ENCODE measurements around the gene CC2D1A. TPM values are rescaled to one million over a fixed set of nuclear protein-coding genes. Genes with fewer than 3 reads are reported as not detected.
"Not testable (repeated sequence)": the region's sequence is repeated elsewhere in the genome, so short reads cannot be mapped to it uniquely, and the experiment has no call there.

Gene CC2D1A
- total RNA-seq, 5 donors from 2014 or later (not counting 1 experiment from before 2014, with no cell fraction given) = 25.9 to 41.3 (median 37.4) TPM

DNA sequence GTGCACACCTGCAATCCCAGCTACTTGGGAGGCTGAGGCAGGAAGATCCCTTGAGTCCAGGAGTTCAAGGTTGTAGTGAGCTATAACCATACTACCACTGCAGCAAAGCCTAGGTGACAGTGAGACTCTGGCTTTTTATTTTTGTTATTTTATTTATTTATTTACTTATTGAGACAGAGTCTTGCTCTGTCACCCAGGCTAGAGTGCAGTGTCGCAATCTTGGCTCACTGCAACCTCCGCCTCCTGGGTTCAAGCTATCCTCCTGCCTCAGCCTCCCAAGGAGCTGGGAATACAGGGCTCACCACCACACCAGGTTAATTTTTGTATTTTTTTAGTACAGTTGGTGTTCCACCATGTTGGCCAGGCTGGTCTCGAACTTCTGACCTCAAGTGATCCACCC, 67.5 kb downstream of the CC2D1A start:
- H3K36me3 Mint-ChIP-seq = peaks cover 29% of the 10 kb centered on the region
- not testable (repeated sequence) for H3K27me3 Mint-ChIP-seq; H3K27me3 ChIP-seq (replicated peaks in 1 of 2; ENCODE audit: control insufficient read depth in 2 of 2, extremely low read depth in 1 of 2, insufficient read depth in 2 of 2, low read length in 1 of 2); DNase-seq; H3K27ac ChIP-seq (ENCODE audit: low read length); H3K9me3 Mint-ChIP-seq; H3K9me3 ChIP-seq; ATAC-seq (replicated peaks in 1 of 4); H3K4me3 Mint-ChIP-seq; H3K4me3 ChIP-seq (ENCODE audit: control insufficient read depth in 1 of 2, extremely low read depth in 1 of 2, low read length in 1 of 2)
- WGBS (ENCODE audit: insufficient coverage) = no CpG with 5 or more reads among the region's 3 CpGs
- peaks cover 12 to 21% (median 14%) of the 10 kb centered on the region in 3 donors for H3K4me1 Mint-ChIP-seq
- Histone ChIP-seq H3K36me3 (ENCODE audit: control insufficient read depth in 2 of 2, extremely low read depth in 1 of 2, insufficient read depth in 1 of 2, low read length in 1 of 2) (peaks cover 14 to 37% of the 10 kb centered on the region in 2 donors), H3K4me1 (ENCODE audit: control insufficient read depth in 1 of 2, extremely low read depth in 1 of 2, insufficient read depth in 2 of 2, low read length in 2 of 2) (peaks cover 2 to 16% of the 10 kb centered on the region in 2 experiments)
- ChIA-PET CTCF (interaction anchor here in 1 of 2 donors (0.9 kb wide), 1 partner anchor 132 kb away, joined by 3 read pairs; no protein-coding TSS in a partner anchor), POLR2A (interaction anchor here in 1 of 2 donors (0.6 kb wide), 1 partner anchor 109 kb away, joined by 3 read pairs; no protein-coding TSS in a partner anchor)
- H3K27ac Mint-ChIP-seq = peak overlapping the region in 1 of 2 donors; percentile 86

- H3K9me3 ChIP-seq = no peaks in the 10 kb centered on the region
- ATAC-seq (replicated peaks in 1 of 4) (peak; percentile 75 to 94 (median 78)), DNase-seq (peak in 30 of 35 experiments; percentile 28 to 71 (median 48))
- H3K4me3 ChIP-seq (ENCODE audit: control insufficient read depth in 1 of 2, extremely low read depth in 1 of 2, low read length in 1 of 2) = no peak overlapping the region
- peaks cover 12 to 19% (median 14%) of the 10 kb centered on the region in 3 donors for H3K4me1 Mint-ChIP-seq
- WGBS (ENCODE audit: insufficient coverage) = 23% methylated on average over 4 of the region's 12 CpGs
- H3K36me3 ChIP-seq (ENCODE audit: control insufficient read depth in 2 of 2, extremely low read depth in 1 of 2, insufficient read depth in 1 of 2, low read length in 1 of 2) = peaks cover 11 to 31% of the 10 kb centered on the region in 2 donors
- no peaks in the 10 kb centered on the region for H3K9me3 Mint-ChIP-seq
- H3K27me3 Mint-ChIP-seq = no peaks in the 10 kb centered on the region
- H3K36me3 Mint-ChIP-seq = peaks cover 26% of the 10 kb centered on the region
- peaks cover 3 to 21% of the 10 kb centered on the region in 2 experiments for H3K4me1 ChIP-seq (ENCODE audit: control insufficient read depth in 1 of 2, extremely low read depth in 1 of 2, insufficient read depth in 2 of 2, low read length in 2 of 2)
- peak overlapping the region; percentile 81 to 86 for H3K27ac Mint-ChIP-seq
- H3K4me3 Mint-ChIP-seq = peak overlapping the region in 1 of 3 donors; percentile 18
- H3K27me3 ChIP-seq (replicated peaks in 1 of 2; ENCODE audit: control insufficient read depth in 2 of 2, extremely low read depth in 1 of 2, insufficient read depth in 2 of 2, low read length in 1 of 2) = no peaks in the 10 kb centered on the region
- peak overlapping the region; percentile 6 for H3K27ac ChIP-seq (ENCODE audit: low read length)
- ChIA-PET POLR2A (no interaction called here), CTCF (interaction anchor here in 1 of 2 donors (0.9 kb wide), 1 partner anchor 132 kb away, joined by 3 read pairs; no protein-coding TSS in a partner anchor)
Measured at GRCh38 chr19:13974073-13974472, 68.1 kb downstream of the CC2D1A start.

- Mint-ChIP-seq H3K4me3 (no peak overlapping the region), H3K9me3 (no peaks in the 10 kb centered on the region), H3K36me3 (peaks cover 25% of the 10 kb centered on the region), H3K27ac (peak overlapping the region; percentile 46 to 75), H3K4me1 (peaks cover 17 to 20% (median 19%) of the 10 kb centered on the region in 3 donors), H3K27me3 (no peaks in the 10 kb centered on the region)
- H3K4me3 ChIP-seq (ENCODE audit: control insufficient read depth in 1 of 2, extremely low read depth in 1 of 2, low read length in 1 of 2) = no peak overlapping the region
- H3K27ac ChIP-seq (ENCODE audit: low read length) = no peak overlapping the region
- 93% methylated on average over 8 of the region's 11 CpGs for WGBS (ENCODE audit: insufficient coverage)
- no peaks in the 10 kb centered on the region for H3K9me3 ChIP-seq
- H3K36me3 ChIP-seq (ENCODE audit: control insufficient read depth in 2 of 2, extremely low read depth in 1 of 2, insufficient read depth in 1 of 2, low read length in 1 of 2) = peaks cover 10 to 28% of the 10 kb centered on the region in 2 donors
- ChIA-PET POLR2A (no interaction called here), CTCF (no interaction called here)
- peaks cover 15 to 36% of the 10 kb centered on the region in 2 experiments for H3K4me1 ChIP-seq (ENCODE audit: control insufficient read depth in 1 of 2, extremely low read depth in 1 of 2, insufficient read depth in 2 of 2, low read length in 2 of 2)
- ATAC-seq (replicated peaks in 1 of 4) (no peak), DNase-seq (no peak)
- no peaks in the 10 kb centered on the region for H3K27me3 ChIP-seq (replicated peaks in 1 of 2; ENCODE audit: control insufficient read depth in 2 of 2, extremely low read depth in 1 of 2, insufficient read depth in 2 of 2, low read length in 1 of 2)
Measured at GRCh38 chr19:13975870-13976269, 69.9 kb downstream of the CC2D1A start.

DNA sequence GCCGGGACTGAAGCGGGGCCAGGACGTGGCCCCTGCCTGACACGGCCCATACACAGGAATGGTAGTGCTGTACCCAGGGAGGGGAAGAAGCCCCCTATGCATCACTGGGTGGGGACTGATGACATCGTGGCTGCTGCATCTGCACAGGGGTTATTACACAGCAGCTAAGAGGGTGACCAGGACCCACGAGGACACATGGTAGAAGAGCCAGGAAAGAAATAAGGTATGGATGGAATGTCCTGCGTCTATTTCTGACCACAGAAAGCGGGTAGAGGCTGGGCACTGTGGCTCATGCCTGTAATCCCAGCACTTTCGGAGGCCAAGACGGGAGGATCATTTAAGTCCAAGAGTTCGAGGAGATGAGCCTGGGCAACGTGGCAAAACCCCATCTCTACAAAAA, 70.4 kb downstream of the CC2D1A start:
- Histone ChIP-seq H3K9me3 (no peaks in the 10 kb centered on the region), H3K4me3 (ENCODE audit: control insufficient read depth in 1 of 2, extremely low read depth in 1 of 2, low read length in 1 of 2) (no peak overlapping the region), H3K4me1 (ENCODE audit: control insufficient read depth in 1 of 2, extremely low read depth in 1 of 2, insufficient read depth in 2 of 2, low read length in 2 of 2) (peaks cover 15 to 38% of the 10 kb centered on the region in 2 experiments), H3K36me3 (ENCODE audit: control insufficient read depth in 2 of 2, extremely low read depth in 1 of 2, insufficient read depth in 1 of 2, low read length in 1 of 2) (peaks cover 7 to 26% of the 10 kb centered on the region in 2 donors), H3K27me3 (replicated peaks in 1 of 2; ENCODE audit: control insufficient read depth in 2 of 2, extremely low read depth in 1 of 2, insufficient read depth in 2 of 2, low read length in 1 of 2) (no peaks in the 10 kb centered on the region), H3K27ac (ENCODE audit: low read length) (no peak overlapping the region)
- 100% methylated on average over 7 of the region's 12 CpGs for WGBS (ENCODE audit: insufficient coverage)
- Mint-ChIP-seq H3K4me3 (no peak overlapping the region), H3K9me3 (no peaks in the 10 kb centered on the region), H3K4me1 (peaks cover 17 to 25% (median 24%) of the 10 kb centered on the region in 3 donors), H3K27ac (peak overlapping the region in 1 of 2 donors; percentile 39), H3K27me3 (no peaks in the 10 kb centered on the region), H3K36me3 (peaks cover 25% of the 10 kb centered on the region)
- ATAC-seq (replicated peaks in 1 of 4) (no peak), DNase-seq (no peak)
- ChIA-PET CTCF (no interaction called here), POLR2A (no interaction called here)

DNA sequence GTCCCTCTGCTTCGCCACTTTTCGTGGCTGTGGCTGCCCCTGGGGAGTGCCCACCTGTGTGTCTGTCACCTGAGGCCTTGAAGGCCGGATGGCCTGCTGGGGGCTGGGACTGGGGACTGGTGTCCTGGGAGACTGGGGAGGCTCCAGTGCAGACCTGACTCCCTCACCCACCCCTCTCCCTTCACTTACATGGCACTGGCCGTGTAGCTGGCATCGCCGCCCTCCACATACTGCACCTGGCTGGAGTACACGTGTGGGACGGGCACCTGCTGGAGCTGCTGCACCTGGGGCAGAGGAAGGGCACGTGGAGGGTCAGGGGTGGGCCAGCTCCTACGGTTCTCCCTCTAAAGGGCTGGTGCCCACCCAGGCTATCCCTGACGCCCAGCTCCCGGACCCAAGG, 71.8 kb downstream of the CC2D1A start:
- 99% methylated on average over 11 of the region's 12 CpGs for WGBS (ENCODE audit: insufficient coverage)
- H3K4me3 ChIP-seq (ENCODE audit: control insufficient read depth in 1 of 2, extremely low read depth in 1 of 2, low read length in 1 of 2) = no peak overlapping the region
- Mint-ChIP-seq H3K4me3 (peak overlapping the region in 1 of 3 donors; percentile 57), H3K4me1 (peaks cover 18 to 38% (median 36%) of the 10 kb centered on the region in 3 donors), H3K27ac (peak overlapping the region in 1 of 2 donors; percentile 79), H3K9me3 (no peaks in the 10 kb centered on the region), H3K27me3 (no peaks in the 10 kb centered on the region), H3K36me3 (peaks cover 24% of the 10 kb centered on the region)
- H3K36me3 ChIP-seq (ENCODE audit: control insufficient read depth in 2 of 2, extremely low read depth in 1 of 2, insufficient read depth in 1 of 2, low read length in 1 of 2) = peaks cover 7 to 22% of the 10 kb centered on the region in 2 donors
- ChIA-PET POLR2A (interaction anchor here in 1 of 2 donors (0.6 to 0.9 kb wide), 3 partner anchors 8 to 29 kb away, joined by 4 to 8 read pairs (median 5); no protein-coding TSS in a partner anchor), CTCF (interaction anchor here in 1 of 2 donors (0.7 to 1.0 kb wide), 2 partner anchors 40 to 159 kb away, joined by 3 read pairs; partner anchors contain the start of genes ASF1B and PODNL1)
- H3K27me3 ChIP-seq (replicated peaks in 1 of 2; ENCODE audit: control insufficient read depth in 2 of 2, extremely low read depth in 1 of 2, insufficient read depth in 2 of 2, low read length in 1 of 2) = no peaks in the 10 kb centered on the region
- no peak for DNase-seq
- no peak for ATAC-seq (replicated peaks in 1 of 4)
- peaks cover 22 to 51% of the 10 kb centered on the region in 2 experiments for H3K4me1 ChIP-seq (ENCODE audit: control insufficient read depth in 1 of 2, extremely low read depth in 1 of 2, insufficient read depth in 2 of 2, low read length in 2 of 2)
- H3K9me3 ChIP-seq = no peaks in the 10 kb centered on the region
- H3K27ac ChIP-seq (ENCODE audit: low read length) = no peak overlapping the region

DNA sequence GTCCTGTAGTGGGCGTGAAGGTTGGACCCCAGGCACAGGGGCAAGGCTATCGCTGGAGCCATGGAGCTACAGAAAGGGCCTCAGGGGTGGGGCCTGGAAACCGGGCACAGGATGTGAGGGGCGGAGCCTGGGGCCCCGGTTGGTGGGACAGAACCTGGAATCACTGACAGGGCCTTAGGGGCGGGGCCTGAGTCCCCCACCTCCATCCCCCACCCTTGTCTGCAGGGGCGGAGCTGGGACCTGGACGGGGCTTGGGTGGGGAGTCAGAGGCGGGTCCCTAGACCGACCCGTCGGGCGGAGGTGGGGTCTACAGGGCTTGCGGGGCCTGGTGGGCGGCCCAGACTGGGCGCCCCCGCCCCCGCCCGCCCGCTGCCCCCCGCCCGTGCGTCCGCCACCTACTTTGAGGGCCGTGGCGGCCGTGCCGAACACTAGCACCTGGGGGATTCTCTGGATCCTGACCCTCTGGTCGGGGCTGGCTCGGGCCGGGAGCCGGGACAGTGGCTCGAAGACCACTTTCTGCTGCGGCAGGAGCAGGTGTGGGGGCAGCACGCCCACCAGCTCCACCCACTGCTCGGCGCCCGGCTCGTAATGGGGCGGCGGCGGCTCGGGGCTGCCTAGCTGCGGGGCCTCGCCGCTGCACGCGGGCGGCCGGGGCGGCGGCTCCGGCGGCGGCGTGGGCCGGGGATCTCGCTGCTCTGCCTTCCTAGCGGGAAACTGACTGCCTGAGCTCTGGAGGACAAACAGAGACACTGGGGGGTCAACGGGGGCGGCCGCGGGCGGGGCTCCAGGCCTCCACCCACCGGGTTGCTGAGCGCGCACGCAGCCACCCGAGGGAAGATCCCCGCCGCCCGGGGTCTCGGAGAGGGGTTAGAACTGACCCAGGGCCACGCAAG, 72.6 kb downstream of the CC2D1A start:
- DNase-seq = peak in 3 of 35 experiments; percentile 19 to 30 (median 27)
- Mint-ChIP-seq H3K27ac (peak overlapping the region in 1 of 2 donors; percentile 79), H3K27me3 (no peaks in the 10 kb centered on the region), H3K9me3 (no peaks in the 10 kb centered on the region), H3K4me1 (peaks cover 22 to 44% (median 43%) of the 10 kb centered on the region in 3 donors), H3K36me3 (peaks cover 21% of the 10 kb centered on the region), H3K4me3 (peak overlapping the region in 2 of 3 donors; percentile 31 to 57)
- ATAC-seq (replicated peaks in 1 of 4) = peak; percentile 28 to 40 (median 33)
- peak overlapping the region in 1 of 2 donors; percentile 56 for H3K4me3 ChIP-seq (ENCODE audit: control insufficient read depth in 1 of 2, extremely low read depth in 1 of 2, low read length in 1 of 2)
- no peaks in the 10 kb centered on the region for H3K9me3 ChIP-seq
- peaks cover 28 to 57% of the 10 kb centered on the region in 2 experiments for H3K4me1 ChIP-seq (ENCODE audit: control insufficient read depth in 1 of 2, extremely low read depth in 1 of 2, insufficient read depth in 2 of 2, low read length in 2 of 2)
- H3K27ac ChIP-seq (ENCODE audit: low read length) = peak overlapping the region; percentile 53
- H3K27me3 ChIP-seq (replicated peaks in 1 of 2; ENCODE audit: control insufficient read depth in 2 of 2, extremely low read depth in 1 of 2, insufficient read depth in 2 of 2, low read length in 1 of 2) = no peaks in the 10 kb centered on the region
- ChIA-PET CTCF (interaction anchor here in 1 of 2 donors (1.0 kb wide), 1 partner anchor 158 kb away, joined by 3 read pairs; the partner anchor contains the start of gene ASF1B), POLR2A (interaction anchor here in 1 of 2 donors (0.9 kb wide), 1 partner anchor 26 kb away, joined by 8 read pairs; no protein-coding TSS in a partner anchor)
- peaks cover 7 to 17% of the 10 kb centered on the region in 2 donors for H3K36me3 ChIP-seq (ENCODE audit: control insufficient read depth in 2 of 2, extremely low read depth in 1 of 2, insufficient read depth in 1 of 2, low read length in 1 of 2)
- WGBS (ENCODE audit: insufficient coverage) = 49% methylated on average over 70 of the region's 74 CpGs

All from T-cell (primary cell).